Endodermal cell (in vitro differentiated cells): Measurements from ENCODE around the gene ANKRD12. TPM values are rescaled to one million over a fixed set of nuclear protein-coding genes. Genes with fewer than 3 reads are reported as not detected.

ENCODE experiments used
- DNase-seq: peaks from one replicate; pipeline ENCODE4 v3.0.0-alpha.2; 2017
- H3K27ac ChIP-seq: 2 replicates; pipeline ENCODE4 v1.5.1; 2013; ENCODE audit warnings: mild to moderate bottlenecking, low read depth, low read length, moderate library complexity
- H3K27me3 ChIP-seq: 2 replicates; pipeline ENCODE4 v1.6.1; 2013; ENCODE audit warnings: mild to moderate bottlenecking, low read length, moderate library complexity; ENCODE audit not compliant: insufficient read depth, control insufficient read depth, poor library complexity, severe bottlenecking
- H3K36me3 ChIP-seq: 2 replicates; pipeline ENCODE4 v1.7.0; 2013; ENCODE audit warnings: mild to moderate bottlenecking, low read length, moderate library complexity; ENCODE audit not compliant: control insufficient read depth, insufficient read depth
- H3K4me1 ChIP-seq: one replicate; pipeline ENCODE4 v1.7.0; 2013; ENCODE audit warnings: low read length; ENCODE audit not compliant: control insufficient read depth, insufficient read depth
- H3K4me3 ChIP-seq: 2 replicates; pipeline ENCODE4 v1.5.1; 2013; ENCODE audit warnings: mild to moderate bottlenecking, low read length, moderate library complexity
- H3K9ac ChIP-seq: 2 replicates; pipeline ENCODE4 v1.6.1; 2013; ENCODE audit warnings: mild to moderate bottlenecking, low read length, moderate library complexity; ENCODE audit not compliant: poor library complexity, severe bottlenecking; ENCODE audit errors: extremely low read depth
- H3K9me3 ChIP-seq: 2 replicates; pipeline ENCODE4 v1.6.1; 2013; ENCODE audit warnings: mild to moderate bottlenecking, low read length, moderate library complexity; ENCODE audit not compliant: control insufficient read depth
- H3K27ac Mint-ChIP-seq: 2 replicates; pipeline ENCODE4 v1.8.0; 2020; ENCODE audit warnings: mixed read lengths
- H3K27me3 Mint-ChIP-seq: 2 replicates; pipeline ENCODE4 v1.8.0; 2021; ENCODE audit warnings: mild to moderate bottlenecking, mixed read lengths; ENCODE audit not compliant: insufficient read depth
- H3K36me3 Mint-ChIP-seq: 2 replicates; pipeline ENCODE4 v1.8.0; 2020; ENCODE audit warnings: low read depth, mixed read lengths
- H3K4me1 Mint-ChIP-seq: 2 replicates; pipeline ENCODE4 v1.8.0; 2020; ENCODE audit warnings: mixed read lengths
- H3K4me3 Mint-ChIP-seq: 2 replicates; pipeline ENCODE4 v1.8.0; 2020; ENCODE audit warnings: mild to moderate bottlenecking, moderate library complexity, mixed read lengths
- H3K9me3 Mint-ChIP-seq: 2 replicates; pipeline ENCODE4 v1.8.0; 2020; ENCODE audit warnings: mild to moderate bottlenecking, mixed read lengths
- CTCF ChIP-seq: fragments of 200-600 bp; sonication (generic); conservative IDR thresholded peaks from 2 replicates; pipeline ENCODE4 v1.5.0; 2021; ENCODE audit warnings: antibody characterized with exemption, mild to moderate bottlenecking
- WGBS, 2 experiments: methylation state at CpG; one replicate each; pipeline versions ENCODE4 v1.1.5 to v1.1.7; 2013; ENCODE audit warnings: missing lambda C conversion rate in 2 of 2, mixed read lengths in 1 of 2; ENCODE audit not compliant: insufficient coverage in 1 of 2, insufficient read length in 1 of 2; 5-methylcytosine and 5-hydroxymethylcytosine counted together
- total RNA-seq, 2 donors: library from RNA; stranded (reverse); fragmentation: NEBNext Ultra II Directional in 1 of 2; extraction: Animal tissue kit (Norgen Biotek cat#: 25700) in 1 of 2; gene quantifications; 2 replicates in 1 of 2; 3 replicates in 1 of 2; pipeline ENCODE4 v1.2.1, GENCODE V29; 2021

Gene ANKRD12
- total RNA-seq, 2 donors from 2014 or later: 36.0 to 41.6 TPM

DNA sequence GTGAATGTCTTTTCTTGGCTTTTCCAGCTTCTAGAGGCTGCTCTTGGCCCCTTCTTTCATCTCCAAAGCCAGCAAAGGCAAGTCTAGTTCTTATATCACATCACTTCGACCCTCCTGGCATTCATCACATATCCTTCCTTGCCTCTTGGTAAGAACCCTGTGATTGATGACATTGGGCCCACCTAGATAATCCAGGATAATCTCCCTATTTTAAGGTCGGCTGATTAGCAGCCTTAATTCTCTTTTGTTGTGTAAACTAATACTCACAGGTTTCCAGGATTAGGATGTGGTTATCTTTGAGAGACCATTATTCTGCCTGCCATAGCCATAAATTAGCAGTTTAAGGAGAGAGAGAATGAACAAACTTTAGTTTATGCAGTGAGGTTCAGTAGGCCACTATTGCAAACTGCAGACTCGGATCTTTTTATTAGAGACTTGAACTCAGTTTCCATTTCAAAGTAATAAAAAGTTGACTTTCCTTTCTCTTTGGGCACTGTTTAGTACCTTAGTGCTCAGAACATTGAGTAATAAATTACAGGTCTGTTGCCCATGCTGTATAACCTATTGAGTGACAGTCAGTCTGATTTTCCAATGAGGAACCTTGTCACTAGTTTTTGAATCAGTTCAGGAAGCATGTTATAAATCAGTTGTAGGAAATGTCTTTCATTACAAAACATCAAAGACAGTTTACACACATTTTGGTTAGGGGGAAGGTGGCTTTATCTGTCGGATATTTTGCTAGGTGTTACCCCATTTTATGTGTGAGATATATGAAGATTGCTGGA is 29.6 kb upstream of the ANKRD12 start:
- Histone ChIP-seq H3K9me3 (no peaks in the 10 kb centered on the region), H3K36me3 (no peaks in the 10 kb centered on the region), H3K9ac (no peak overlapping the region), H3K27ac (no peak overlapping the region), H3K27me3 (peaks cover 55% of the 10 kb centered on the region), H3K4me3 (no peak overlapping the region), H3K4me1 (no peaks in the 10 kb centered on the region)
- DNase-seq: no peak
- 45 to 66% methylated on average over 3 to 4 of the region's 4 CpGs for WGBS, 2 experiments
- Mint-ChIP-seq H3K27ac (no peak overlapping the region), H3K4me1 (peaks cover 59% of the 10 kb centered on the region), H3K4me3 (peak overlapping the region; percentile 87), H3K36me3 (peaks cover 14% of the 10 kb centered on the region), H3K9me3 (no peaks in the 10 kb centered on the region), H3K27me3 (peaks cover 61% of the 10 kb centered on the region)
- no peak for TF ChIP-seq CTCF

DNA sequence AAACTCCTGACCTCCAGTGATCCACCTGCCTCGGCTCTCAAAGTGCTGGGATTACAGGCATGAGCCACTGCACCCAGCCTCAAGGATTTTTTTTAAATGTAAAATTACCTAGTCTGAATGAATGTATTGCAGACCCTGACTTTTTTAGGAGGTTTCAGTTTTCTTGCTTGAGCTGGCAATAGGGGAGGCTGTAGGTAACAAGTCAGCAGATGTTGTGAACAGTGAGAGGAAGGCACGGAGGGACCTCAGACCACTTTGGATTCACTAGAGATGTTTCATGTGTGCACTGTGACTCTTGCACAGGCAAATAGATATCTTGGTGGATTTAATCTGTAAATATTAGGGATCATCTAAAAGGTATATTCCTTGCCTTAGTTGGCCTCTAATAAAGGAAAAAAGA is 27.7 kb upstream of the ANKRD12 start:
- Histone ChIP-seq H3K4me1 (no peaks in the 10 kb centered on the region), H3K9ac (no peak overlapping the region), H3K4me3 (no peak overlapping the region), H3K27ac (peak overlapping the region; percentile 0), H3K27me3 (peaks cover 55% of the 10 kb centered on the region), H3K36me3 (peaks cover 5% of the 10 kb centered on the region), H3K9me3 (no peaks in the 10 kb centered on the region)
- peaks cover 51% of the 10 kb centered on the region for H3K4me1 Mint-ChIP-seq
- 75 to 87% methylated on average over 1 to 2 of the region's 2 CpGs for WGBS, 2 experiments
- no peak overlapping the region for H3K4me3 Mint-ChIP-seq
- H3K36me3 Mint-ChIP-seq: peaks cover 23% of the 10 kb centered on the region
- no peak for TF ChIP-seq CTCF
- no peak overlapping the region for H3K27ac Mint-ChIP-seq
- no peaks in the 10 kb centered on the region for H3K9me3 Mint-ChIP-seq
- peaks cover 61% of the 10 kb centered on the region for H3K27me3 Mint-ChIP-seq
- DNase-seq: no peak

DNA sequence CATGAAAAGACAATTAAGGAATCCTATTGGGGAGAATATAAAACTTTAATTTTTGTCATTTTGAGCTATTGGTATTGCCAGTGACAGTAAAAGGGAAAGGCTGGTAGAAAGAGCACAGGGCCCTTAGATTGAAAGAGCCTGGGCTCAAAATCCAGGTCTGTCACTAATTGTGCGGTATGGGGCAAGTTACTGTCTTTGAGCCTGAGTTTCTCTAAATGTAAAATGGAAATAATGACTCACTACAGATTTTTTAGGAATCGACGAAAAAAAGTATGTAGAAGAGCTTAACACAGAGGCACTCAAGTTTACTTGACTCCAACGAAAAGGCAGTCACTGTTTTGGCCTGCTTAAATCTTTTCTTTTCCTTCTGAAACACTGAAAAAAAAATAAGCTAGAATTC is 27.1 kb upstream of the ANKRD12 start:
- H3K4me1 Mint-ChIP-seq: peaks cover 44% of the 10 kb centered on the region
- H3K36me3 Mint-ChIP-seq: peaks cover 18% of the 10 kb centered on the region
- no peak overlapping the region for H3K27ac ChIP-seq
- H3K4me1 ChIP-seq: no peaks in the 10 kb centered on the region
- H3K4me3 ChIP-seq: no peak overlapping the region
- no peak overlapping the region for H3K9ac ChIP-seq
- H3K9me3 Mint-ChIP-seq: no peaks in the 10 kb centered on the region
- peaks cover 5% of the 10 kb centered on the region for H3K36me3 ChIP-seq
- DNase-seq: no peak
- no peak overlapping the region for H3K4me3 Mint-ChIP-seq
- H3K27me3 Mint-ChIP-seq: peaks cover 54% of the 10 kb centered on the region
- no peak overlapping the region for H3K27ac Mint-ChIP-seq
- peaks cover 55% of the 10 kb centered on the region for H3K27me3 ChIP-seq
- 83 to 94% methylated on average over 4 of the region's 4 CpGs for WGBS, 2 experiments
- H3K9me3 ChIP-seq: no peaks in the 10 kb centered on the region
- no peak for TF ChIP-seq CTCF
